GM21717 (cell line): ENCODE measurements around the gene GNB1.

Source experiments
- ATAC-seq: cut with Tn5 transposase; IDR thresholded peaks from one replicate; pipeline ENCODE4 v1.9.1; 2021; ENCODE audit warnings: mild to moderate bottlenecking, moderate library complexity; ENCODE audit not compliant: unreplicated experiment

GNB1 gene

DNA sequence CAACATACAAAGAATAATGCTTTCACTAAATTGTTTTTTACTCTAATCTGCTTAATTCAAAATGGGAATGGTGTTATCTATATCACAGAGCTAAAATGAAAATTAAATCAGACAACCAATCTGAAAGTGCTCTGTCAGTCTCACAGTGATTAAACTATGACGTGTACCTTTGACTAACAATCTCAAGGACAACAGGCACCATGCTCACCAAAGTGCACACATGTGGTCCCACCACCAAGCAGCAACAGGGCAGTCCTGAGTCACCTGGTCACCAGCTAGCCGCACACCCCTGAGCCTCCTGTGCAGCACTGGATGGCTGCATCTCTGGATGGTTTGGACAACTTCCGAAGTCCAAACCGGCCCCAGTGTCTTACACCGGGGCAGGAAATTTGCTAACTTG, 58.1 kb downstream of the GNB1 start:
- no peak for ATAC-seq

DNA sequence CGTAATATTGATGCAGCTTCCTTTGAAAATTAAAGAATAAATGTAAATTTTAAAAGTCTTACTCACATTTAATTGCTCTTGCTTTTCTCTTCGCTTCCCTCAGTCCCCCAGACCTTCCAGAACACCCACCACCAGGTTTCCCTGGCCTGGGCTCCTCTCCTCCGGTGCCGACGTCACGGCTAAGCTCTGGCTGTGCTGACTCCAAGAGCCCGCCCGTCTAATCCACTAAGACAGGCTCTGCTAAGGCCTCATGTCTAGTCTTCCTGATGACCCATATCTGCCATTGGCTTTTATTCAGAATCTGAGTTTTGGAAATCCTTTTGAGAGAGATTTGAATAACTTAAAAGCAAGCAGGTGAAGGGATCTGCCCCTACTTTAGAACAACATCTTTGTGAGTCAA, 58.7 kb downstream of the GNB1 start:
- ATAC-seq: no peak

DNA sequence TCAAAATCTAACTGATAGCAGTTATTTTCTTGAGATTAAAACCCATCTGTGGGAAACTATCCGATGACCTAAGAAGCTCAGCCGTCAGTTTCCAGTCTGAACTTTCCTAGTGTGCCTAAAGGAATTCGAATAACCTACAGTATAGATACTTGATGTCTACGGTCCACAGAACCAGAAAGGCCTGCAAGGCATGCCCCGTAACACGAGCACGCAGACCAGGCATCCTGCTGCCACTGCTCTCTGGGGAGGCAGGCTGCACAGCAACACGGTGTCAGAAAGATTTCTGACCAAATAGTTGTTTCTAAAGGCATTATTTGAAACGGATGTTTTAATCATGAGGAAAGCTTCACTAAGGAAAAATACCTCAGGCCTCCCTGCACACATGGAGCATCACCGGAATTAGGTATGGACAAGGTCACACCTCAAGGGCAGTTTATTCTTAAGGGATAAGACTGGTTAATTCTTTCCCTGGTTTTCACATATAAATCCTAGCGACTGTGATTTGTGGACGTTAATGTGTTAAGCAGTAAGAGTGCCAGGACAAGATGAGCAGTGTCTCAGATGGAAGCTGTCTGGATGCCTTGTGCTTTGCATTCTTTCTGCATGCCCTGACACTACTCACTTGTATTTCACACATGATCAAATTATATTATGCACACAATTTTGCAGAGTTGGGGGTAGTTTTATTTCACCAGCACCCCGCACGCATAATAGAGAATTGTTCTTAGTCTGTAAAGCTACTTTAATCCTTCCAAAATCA, 63.6 kb downstream of the GNB1 start:
- ATAC-seq: no peak

DNA sequence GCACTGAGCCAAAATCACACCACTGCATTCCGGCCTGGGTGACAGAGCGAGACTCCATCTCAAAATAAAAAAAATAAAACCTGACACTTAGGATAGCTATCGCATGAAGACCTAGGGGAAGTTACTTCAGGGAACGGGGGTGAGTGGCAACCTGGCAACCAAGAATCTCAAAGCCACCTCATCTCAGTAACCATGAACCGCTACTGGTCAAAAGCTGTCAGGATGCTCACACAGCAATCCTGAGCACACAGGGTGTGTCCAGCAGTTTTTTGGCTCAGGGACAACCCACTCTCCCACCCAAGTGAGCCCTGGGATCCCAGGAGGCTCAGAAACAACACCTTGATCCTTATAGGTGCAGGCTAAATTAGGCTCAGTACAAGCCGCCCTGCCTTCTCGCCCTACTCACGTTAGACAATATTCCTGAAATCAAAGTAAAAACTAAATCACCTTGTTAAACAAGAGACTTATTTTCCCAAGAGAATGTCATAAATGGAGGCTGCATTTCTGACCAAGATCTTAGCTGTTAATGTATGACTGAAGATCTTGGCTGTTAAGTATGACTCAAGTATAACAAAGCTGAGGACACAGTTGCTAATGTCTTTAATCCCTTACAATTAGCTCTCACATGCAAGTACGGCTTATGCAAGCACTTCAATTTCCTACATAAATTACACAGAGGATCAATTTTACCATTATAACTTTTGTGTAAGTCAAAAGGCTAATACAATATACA, 64.4 kb downstream of the GNB1 start:
- no peak for ATAC-seq

DNA sequence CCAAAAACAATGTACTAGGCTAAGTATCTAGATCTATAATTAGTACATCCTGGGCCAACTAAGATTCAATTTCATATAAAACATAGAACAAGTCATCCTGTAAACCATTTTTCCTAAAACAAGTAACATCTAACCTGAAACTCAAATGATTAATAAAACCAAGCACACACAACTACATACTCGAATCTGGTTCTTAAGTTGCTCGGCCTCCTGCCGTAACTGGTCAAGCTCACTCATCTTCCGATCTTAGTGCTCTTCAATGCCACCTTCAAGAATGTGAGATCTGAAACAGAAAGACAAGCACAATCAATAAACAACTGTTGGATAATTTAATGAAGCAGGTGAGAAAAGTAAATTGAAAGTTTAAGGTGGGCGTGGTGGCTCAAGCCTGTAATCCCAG, 65.7 kb downstream of the GNB1 start:
- no peak for ATAC-seq

DNA sequence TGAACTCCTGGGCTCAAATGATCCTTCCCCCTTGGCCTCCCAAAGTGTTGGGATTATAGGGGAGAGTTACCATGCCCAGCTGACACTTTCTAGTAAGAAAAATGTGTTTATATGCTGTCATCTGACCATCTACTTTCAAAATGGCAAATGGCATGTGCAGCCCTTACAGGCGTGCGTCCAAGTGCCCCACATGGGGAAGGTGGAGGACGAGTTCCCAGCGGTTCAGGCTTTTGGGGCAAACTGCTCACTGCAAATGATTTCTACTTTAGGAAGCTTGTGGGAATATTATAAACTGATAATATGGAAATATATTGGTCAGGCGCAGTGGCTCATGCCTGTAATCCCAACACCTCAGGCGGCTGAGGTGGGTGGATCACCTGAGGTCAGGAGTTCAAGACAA, 71.1 kb downstream of the GNB1 start:
- ATAC-seq: no peak

DNA sequence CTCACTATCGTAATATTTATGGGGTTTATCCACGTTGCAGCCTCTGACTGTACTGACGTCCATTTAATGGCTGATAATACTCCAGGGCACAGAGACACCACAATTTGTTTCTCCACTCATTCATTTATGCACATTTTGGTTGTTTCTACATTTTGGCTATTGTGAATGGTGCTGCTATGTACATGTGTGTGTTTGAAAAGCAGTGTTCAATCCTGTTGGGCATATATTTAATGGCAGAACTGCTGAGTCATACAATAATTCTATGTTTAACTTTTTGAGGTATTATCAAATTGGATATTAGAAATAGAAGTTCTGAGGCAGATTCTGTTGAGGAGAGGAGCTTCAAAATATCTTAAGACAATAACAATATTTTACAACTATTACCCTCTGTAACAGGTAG, 73.7 kb downstream of the GNB1 start:
- no peak for ATAC-seq

DNA sequence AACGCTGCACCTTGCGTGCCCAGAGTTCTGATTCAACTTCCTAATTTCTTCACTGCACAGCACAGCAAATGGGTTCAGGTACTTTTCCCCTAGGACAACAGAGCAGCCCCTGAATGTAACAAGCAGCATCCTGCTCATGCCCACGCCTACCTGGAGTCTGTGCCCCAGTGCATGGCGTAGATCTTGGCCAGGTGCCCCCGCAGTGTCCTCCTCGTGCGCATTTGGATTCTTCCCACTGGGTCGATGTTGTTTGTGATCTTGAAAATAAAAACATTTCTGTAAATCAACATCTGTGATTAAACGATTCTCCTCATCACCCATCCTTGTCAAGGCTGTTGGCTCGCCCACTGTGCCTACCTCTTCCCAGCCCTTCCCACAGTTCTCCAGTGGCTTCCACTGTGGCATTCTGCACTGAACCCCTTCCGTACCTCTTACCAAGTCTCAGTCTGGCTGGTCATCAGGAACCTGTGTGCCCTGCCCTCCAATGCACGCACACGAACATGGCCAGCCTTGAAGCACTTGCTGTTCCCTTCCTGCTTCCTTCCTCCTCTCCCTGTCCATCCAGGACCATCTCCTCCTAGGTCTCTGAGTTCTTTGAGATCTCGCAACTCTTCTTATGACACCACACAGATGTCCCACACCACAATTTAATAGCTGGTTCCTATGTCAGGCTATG, 75.1 kb downstream of the GNB1 start:
- ATAC-seq: no peak

DNA sequence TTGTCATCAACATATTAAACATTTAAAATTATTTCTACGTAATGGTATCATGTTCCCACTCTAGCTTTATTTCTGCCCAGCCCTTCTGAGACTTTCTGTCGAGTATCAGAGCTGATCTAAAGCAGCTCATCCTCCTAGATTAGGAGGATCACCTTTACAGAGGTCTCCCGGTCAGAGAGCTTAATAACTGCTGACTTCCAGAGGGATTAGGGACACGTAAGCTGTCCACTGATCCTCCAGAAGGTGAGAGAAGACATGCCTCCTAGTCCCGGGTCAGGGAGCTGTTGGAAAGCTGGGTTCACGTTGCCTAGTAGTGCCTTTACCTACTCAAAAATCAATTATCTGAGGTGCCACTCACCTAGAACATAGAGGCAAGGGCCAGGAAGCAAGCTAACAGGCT, 81.4 kb downstream of the GNB1 start:
- no peak for ATAC-seq

DNA sequence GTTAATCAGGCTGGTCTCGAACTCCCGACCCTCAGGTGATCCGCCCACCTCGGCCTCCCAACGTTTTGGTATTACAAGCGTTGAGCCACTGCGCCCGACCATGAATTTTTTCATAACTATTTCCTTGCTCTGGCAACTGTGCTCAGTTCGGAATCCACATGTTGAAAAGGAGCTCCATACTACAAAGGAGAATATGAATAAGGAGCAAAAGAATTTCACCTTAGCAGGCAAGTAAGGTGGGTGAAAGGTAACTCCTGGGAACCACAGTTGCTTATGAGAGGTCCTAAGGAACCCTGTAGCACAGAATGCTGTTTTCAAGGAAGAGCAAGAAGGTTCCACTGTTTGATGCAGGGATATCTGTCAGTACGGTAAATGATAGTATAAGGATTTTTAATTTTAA, 82.7 kb downstream of the GNB1 start:
- no peak for ATAC-seq

DNA sequence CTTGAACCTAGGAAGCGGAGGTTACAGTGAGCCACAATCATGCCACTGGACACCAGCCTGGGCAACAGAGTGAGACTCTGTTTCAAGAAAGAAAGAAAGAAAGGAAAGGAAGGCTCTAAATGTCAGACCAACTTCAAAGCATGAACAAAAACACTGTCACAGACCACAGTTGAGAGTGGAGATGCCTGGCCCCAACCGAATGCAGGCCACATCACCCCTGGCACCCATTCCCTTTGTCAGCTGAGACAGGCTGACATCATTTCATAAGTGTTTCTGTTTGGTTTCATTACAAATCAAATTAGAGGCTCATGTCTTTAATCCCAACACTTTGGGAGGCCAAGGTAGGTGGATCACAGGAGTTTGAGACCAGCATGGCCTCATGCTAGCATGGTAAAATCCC, 84.0 kb downstream of the GNB1 start:
- ATAC-seq: no peak

DNA sequence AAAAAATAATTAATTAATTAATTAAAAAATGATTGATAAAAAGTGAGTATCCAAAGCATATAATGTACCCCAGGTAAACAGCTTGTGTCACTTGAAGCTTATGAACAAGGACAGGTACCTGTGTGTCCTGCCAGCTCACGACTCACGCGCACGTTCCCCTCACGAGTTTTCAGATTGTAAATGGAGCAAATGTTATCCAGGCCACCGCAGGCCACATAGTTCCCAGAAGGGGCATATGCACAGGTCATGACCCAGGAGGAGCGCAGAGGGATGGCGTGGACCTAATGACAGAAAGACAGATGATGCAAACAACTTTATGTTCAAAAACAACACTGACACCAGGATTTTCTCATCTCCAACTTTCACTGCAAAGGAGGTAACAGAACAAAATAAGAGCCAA, 86.6 kb downstream of the GNB1 start:
- no peak for ATAC-seq

DNA sequence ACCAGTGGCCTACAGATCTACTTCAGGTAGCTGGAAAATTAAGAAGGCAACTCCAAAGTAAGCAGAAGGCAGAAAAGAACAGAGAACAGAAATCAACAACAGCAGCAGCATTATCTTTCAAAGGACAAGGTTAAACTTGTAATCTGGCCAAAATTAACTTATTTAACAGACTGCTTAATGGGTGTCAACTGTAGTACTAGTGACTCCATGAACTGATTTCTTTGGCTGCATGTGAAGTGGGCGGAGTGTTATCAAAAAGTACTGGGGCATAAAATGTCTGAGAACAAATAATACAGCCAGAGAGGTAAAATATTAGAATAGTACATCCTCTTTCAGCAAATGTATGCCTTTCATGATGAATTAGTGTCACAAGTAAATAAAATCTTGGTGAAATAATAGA, 88.0 kb downstream of the GNB1 start:
- no peak for ATAC-seq

DNA sequence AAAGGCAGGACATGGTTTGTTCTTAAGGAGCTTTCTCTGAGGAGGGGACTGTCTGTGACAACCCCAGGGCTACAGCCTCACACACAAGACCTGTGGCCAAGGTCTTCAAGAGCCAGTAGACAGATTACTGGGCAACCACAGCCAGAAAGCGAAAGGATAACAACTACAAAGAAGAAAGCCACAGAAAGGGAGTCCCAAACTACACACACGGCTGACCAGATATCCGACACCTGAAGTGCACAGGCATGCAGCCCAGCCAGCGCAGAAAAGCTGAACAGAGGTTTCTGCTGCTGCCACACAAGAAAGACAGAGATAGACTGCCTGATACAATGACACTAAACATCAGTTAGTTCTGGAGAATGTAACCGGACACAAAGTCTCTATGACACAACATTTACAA, 91.2 kb downstream of the GNB1 start:
- ATAC-seq: no peak

DNA sequence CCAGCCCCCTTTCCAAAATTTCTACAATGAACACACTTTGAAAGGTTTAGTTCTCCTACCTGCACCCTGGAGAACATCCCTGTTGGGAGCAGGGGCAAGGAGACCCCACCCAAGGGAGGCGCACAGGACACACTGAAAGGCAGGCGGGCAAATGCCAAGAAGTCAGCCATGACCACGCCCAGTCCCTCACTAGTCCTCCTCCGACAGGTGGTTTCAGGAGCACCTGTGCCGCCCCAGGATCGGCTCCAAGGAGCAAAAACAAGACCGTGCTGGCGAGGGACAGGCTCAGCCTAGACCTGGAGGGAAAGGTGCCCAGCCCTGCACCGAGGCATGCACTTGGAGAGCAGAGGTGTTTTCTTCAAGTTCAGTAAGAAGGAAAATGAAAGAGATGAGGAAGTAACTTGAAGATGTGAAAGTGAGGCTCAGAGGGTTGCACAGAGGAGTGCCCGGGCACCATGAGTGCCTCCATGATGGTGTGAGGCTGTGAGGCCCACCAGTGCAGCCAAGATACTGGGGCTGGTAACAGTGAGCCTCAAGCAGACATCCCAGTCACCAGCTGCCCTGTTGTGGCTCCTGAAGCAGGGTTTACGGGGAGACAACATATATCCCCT, 93.1 kb downstream of the GNB1 start:
- no peak for ATAC-seq

DNA sequence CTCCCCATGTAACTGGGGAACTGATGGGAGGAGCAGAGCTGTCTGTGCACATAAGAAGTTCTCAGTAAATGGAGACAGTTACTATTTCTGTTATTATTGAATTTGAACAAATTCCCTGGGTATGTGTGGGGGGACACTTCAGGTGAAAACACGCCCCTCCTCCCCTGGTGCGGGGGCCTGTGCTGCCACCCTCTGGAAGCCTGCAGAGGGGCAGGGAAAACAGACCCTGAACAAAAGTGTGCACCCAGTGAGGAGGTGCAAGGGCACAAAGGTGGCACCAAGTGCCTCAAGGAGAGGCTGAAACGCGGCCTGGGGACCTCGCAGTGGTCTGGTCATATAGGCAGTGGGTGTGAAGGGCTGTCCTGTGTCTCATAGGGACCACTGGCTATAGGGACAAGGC, 94.4 kb downstream of the GNB1 start:
- no peak for ATAC-seq

DNA sequence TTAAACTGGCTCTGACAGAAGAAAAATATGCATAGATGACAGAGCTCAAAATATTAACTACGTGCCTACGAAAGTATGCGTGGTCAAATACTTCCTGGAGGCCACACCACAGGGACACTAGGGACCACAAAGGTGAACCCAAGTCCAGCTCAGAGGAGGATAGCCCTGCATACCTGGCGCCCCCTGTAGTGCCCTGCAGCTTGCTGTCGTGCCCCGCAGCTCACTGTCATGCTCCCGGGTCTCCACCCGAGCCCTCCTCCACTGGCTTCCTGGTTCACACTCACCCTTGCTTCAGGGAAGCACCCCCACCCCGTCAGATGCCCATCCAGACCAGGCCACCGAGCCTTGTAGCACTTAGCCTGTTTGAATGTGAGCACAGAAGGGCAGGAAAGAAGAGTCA, 95.9 kb downstream of the GNB1 start:
- no peak for ATAC-seq

DNA sequence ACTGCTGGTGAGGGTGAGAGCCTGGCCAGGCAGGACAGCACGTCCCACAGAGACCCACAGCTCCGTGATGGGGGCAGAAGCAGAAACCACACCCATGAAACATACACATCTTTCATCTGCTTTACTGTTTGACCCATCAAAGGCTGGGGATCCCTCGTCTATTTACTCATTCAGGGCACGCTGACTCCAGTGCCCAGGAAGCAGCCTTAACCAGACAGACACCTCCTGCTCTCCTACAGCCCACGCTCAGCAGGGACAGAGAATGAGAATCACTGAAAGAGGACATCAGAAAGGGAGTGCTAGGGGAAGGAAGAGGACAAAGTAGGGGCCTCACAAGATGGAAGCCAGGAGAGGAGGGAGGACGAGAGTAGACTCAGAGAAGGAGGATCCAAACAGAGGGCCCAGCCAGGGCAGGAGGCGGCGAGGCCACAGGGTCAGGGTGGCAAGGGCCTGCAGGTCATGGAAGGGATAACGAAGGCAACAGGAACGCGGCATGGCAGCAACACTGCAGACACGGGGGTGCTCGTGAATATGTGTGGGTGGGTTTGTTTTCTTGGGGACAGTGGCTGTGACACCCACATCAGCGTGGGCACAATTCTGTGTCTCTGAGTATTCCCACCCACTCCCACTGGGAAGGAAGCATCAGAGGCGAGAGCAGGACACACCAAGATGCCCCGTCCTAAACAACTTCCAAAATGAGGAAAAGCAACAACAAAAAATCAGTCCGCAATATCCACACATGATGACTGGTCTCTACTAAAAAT, 97.2 kb downstream of the GNB1 start:
- no peak for ATAC-seq

DNA sequence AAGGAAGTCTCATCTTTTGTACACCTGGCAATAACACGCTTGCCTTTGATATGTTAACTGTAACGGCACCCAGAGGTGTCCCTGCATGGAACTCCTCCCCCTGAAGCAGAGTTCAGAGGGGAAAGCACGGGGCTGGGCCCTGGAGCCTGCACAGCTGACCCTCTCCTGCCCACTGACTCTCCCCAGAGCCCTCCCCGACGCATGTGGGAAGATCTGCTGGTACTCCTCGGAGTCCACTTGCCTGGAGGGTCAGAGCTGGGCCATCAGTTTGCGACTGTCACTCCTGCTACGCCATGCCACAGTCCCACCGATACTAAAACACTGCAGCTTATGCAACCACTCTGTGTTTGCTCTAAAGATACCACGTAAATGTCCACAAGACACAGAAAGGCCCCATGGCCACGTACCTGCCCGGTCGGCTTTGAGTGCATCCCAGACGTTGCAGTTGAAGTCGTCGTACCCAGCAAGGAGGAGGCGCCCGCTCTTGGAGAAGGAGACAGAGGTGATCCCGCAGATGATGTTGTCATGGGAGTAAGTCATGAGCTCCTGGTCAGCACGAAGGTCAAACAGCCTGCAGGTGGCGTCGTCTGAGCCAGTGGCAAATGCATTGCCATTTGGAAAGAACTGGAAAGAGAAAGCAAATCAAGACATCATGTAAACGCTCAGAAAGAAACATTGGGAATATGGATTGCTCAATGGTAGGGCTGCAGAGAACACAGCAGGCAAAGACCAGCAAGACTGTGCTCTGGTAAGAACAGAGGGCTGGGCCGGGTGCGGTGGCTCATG, 102.0 kb downstream of the GNB1 start:
- no peak for ATAC-seq

DNA sequence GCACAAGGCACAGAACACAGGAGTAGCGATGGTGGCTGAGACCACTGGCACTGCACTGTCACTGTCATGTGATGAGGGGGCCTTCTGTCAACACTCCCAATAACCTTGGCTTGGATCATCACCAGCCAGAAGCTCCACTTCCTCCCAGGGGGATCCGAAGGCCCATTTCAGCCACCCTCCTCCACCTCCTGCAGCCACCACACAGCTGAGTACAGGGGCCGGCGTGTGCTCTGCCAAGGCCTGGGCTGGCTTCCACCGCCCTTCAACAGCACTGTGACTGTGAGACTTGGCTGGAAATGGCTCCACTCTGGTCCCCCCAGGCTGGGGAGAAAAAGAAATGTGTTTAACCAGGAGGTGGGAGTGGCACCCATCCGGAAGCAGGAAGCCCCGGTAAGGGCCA, 102.8 kb downstream of the GNB1 start:
- ATAC-seq: no peak
